ENCODE data around the gene PAFAH1B1. TPM values are rescaled to one million over a fixed set of nuclear protein-coding genes. Genes with fewer than 3 reads are reported as not detected.

PAFAH1B1 gene
- total RNA-seq, 1 donor from 2014 or later: 160 TPM

GRCh38 chr17:2731807-2732206, 138.4 kb downstream of the PAFAH1B1 start:
- intact Hi-C loops (cut with DNase I): no loop called here
- DNase-seq (ENCODE audit: low spot score) (no peak), ATAC-seq (no peak)

- DNase-seq (ENCODE audit: low spot score) (no peak), ATAC-seq (no peak)
- intact Hi-C loops (cut with DNase I): no loop called here
Measured at GRCh38 chr17:2734939-2735338, 141.5 kb downstream of the PAFAH1B1 start.

Small RNA genes lying within 50 kb of the gene (microRNA-seq; reads per million reads assigned to microRNA genes)
- not detected for gene MIR6776

Other genes with a start within 250 kb of the PAFAH1B1 start
- 37.7 TPM for gene MNT, start 192.6 kb upstream of the PAFAH1B1 start, total RNA-seq
- 39.0 TPM for gene METTL16, start 81.8 kb upstream of the PAFAH1B1 start, total RNA-seq
- gene CLUH, start 118.1 kb downstream of the PAFAH1B1 start, total RNA-seq: 39.2 TPM
- 0.27 TPM for gene CCDC92B, start 156.0 kb downstream of the PAFAH1B1 start, total RNA-seq
- 8.4 TPM for gene RAP1GAP2, start 202.8 kb downstream of the PAFAH1B1 start, total RNA-seq